K562 (cell line): ENCODE measurements around the gene ANKRD45. TPM values are rescaled to one million over a fixed set of nuclear protein-coding genes. Genes with fewer than 3 reads are reported as not detected.

Experiments
- BCL6 ChIP-seq: fragments of 250-450 bp; sonication (Bioruptor Pico); IDR thresholded peaks from 2 replicates; pipeline ENCODE4 v1.4.0; 2020
- MAFG ChIP-seq: fragments of 450-650 bp; conservative IDR thresholded peaks from 2 replicates; pipeline ENCODE4 v1.6.1; 2016; ENCODE audit warnings: missing genetic modification characterization, missing compliant biosample characterization
- MED1 ChIP-seq: sonication (generic); formaldehyde crosslinking; IDR thresholded peaks from 2 replicates; pipeline ENCODE4 v1.8.1; 2023; ENCODE audit warnings: missing genetic modification reagents, borderline replicate concordance
- NR2C1 ChIP-seq, 2 experiments: fragments of 450-650 bp; IDR thresholded peaks; 2 replicates each; pipeline ENCODE4 v1.6.1; 2017; ENCODE audit warnings: mild to moderate bottlenecking in 2 of 2, antibody characterized with exemption in 1 of 2, inconsistent platforms in 1 of 2, missing compliant biosample characterization in 1 of 2, missing genetic modification characterization in 1 of 2
- PHF20 ChIP-seq: fragments of 450-650 bp; IDR thresholded peaks from 2 replicates; pipeline ENCODE4 v1.6.1; 2018; ENCODE audit not compliant: partially characterized antibody
- PHTF2 ChIP-seq: fragments of 250-450 bp; sonication (Bioruptor Pico); IDR thresholded peaks from 2 replicates; pipeline ENCODE4 v1.5.0; 2021; ENCODE audit warnings: mild to moderate bottlenecking
- PTTG1 ChIP-seq: fragments of 450-650 bp; IDR thresholded peaks from 2 replicates; pipeline ENCODE4 v1.6.1; 2016; ENCODE audit warnings: low read depth, mild to moderate bottlenecking, missing genetic modification characterization, missing compliant biosample characterization
- PURB ChIP-seq: sonication (generic); formaldehyde crosslinking; IDR thresholded peaks from 2 replicates; pipeline ENCODE4 v1.9.0; 2021; ENCODE audit warnings: low read depth, mild to moderate bottlenecking, missing genetic modification reagents
- RUNX1 ChIP-seq: sonication (generic); IDR thresholded peaks from 2 replicates; pipeline ENCODE4 v1.6.1; 2016; ENCODE audit warnings: antibody characterized with exemption, low read depth
- SP1 ChIP-seq: sonication (generic); formaldehyde crosslinking; IDR thresholded peaks from 2 replicates; pipeline ENCODE4 v1.8.1; 2022; ENCODE audit warnings: mild to moderate bottlenecking, missing genetic modification reagents
- SP2 ChIP-seq: IDR thresholded peaks from 2 replicates; pipeline ENCODE4 v1.6.1; 2011; ENCODE audit warnings: mild to moderate bottlenecking, low read depth, low read length, moderate library complexity; ENCODE audit not compliant: poor library complexity, severe bottlenecking; ENCODE audit errors: extremely low read depth
- TCF15 ChIP-seq: fragments of 250-450 bp; sonication (Bioruptor Pico); IDR thresholded peaks from 2 replicates; pipeline ENCODE4 v1.8.0; 2022; ENCODE audit warnings: moderate library complexity, mild to moderate bottlenecking, inconsistent platforms
- TFAP4 ChIP-seq: sonication (generic); formaldehyde crosslinking; IDR thresholded peaks from 2 replicates; pipeline ENCODE4 v1.8.0; 2022; ENCODE audit warnings: missing genetic modification reagents, mild to moderate bottlenecking, moderate library complexity, borderline replicate concordance
- XRCC4 ChIP-seq: IDR thresholded peaks from one replicate; pipeline ENCODE4 v1.6.1; 2011; ENCODE audit not compliant: insufficient read depth, insufficient read length; ENCODE audit errors: extremely low read depth
- ZBTB1 ChIP-seq: sonication (generic); formaldehyde crosslinking; IDR thresholded peaks from 2 replicates; pipeline ENCODE4 v1.8.1; 2023; ENCODE audit warnings: missing genetic modification reagents, low read depth, mild to moderate bottlenecking, borderline replicate concordance
- ZBTB26 ChIP-seq: fragments of 450-650 bp; formaldehyde crosslinking; IDR thresholded peaks from 2 replicates; pipeline ENCODE4 v1.4.0; 2022; ENCODE audit warnings: missing genetic modification characterization
- ZC3H4 ChIP-seq: sonication (generic); formaldehyde crosslinking; IDR thresholded peaks from 2 replicates; pipeline ENCODE4 v1.9.0; 2021; ENCODE audit warnings: missing genetic modification reagents, borderline replicate concordance
- ZNF133 ChIP-seq: fragments of 250-450 bp; sonication (Bioruptor Pico); IDR thresholded peaks from 2 replicates; pipeline ENCODE4 v1.4.0; 2020; ENCODE audit warnings: mild to moderate bottlenecking
- ZNF253 ChIP-seq: fragments of 250-450 bp; sonication (Bioruptor Pico); conservative IDR thresholded peaks from 2 replicates; pipeline ENCODE4 v1.6.1; 2021; ENCODE audit warnings: mild to moderate bottlenecking
- ZNF311 ChIP-seq: fragments of 250-450 bp; sonication (Bioruptor Pico); IDR thresholded peaks from 2 replicates; pipeline ENCODE4 v1.4.0; 2020; ENCODE audit warnings: mild to moderate bottlenecking, moderate library complexity
- ZNF584 ChIP-seq: fragments of 200-800 bp; sonication (Bioruptor generic); IDR thresholded peaks from 2 replicates; pipeline ENCODE4 v1.6.1; 2016; ENCODE audit warnings: low read depth, mild to moderate bottlenecking, missing genetic modification characterization, missing compliant biosample characterization
- ZNF586 ChIP-seq: fragments of 450-650 bp; formaldehyde crosslinking; conservative IDR thresholded peaks from 2 replicates; pipeline ENCODE4 v1.4.0; 2020; ENCODE audit warnings: mild to moderate bottlenecking, moderate library complexity
- ZNF740 ChIP-seq, 3 experiments: fragments of 200-800 bp in 1 of 3; sonication (Bioruptor generic) in 1 of 3; sonication (generic) in 1 of 3; formaldehyde crosslinking in 1 of 3; IDR thresholded peaks; 2 replicates each; pipeline versions ENCODE4 v1.6.1 to v1.8.0; 2016 to 2022; ENCODE audit warnings: mild to moderate bottlenecking in 2 of 3, missing compliant biosample characterization in 2 of 3, missing genetic modification characterization in 2 of 3, missing genetic modification reagents in 1 of 3
- ZNF77 ChIP-seq: fragments of 250-450 bp; sonication (Bioruptor Pico); IDR thresholded peaks from 2 replicates; pipeline ENCODE4 v1.5.0; 2020
- polyA plus RNA-seq, 8 experiments: library from polyadenylated mRNA; depleted of rRNA in 4 of 8; stranded (reverse) in 5 of 8; unstranded in 3 of 8; fragments of >200 nt; fragmentation: Nextera tagmentation in 2 of 8; fragmentation: Illumina TruSeq in 1 of 8; extraction: Ambion mirVana in 2 of 8; extraction: Trizol in 1 of 8; gene quantifications; 2 replicates each; pipeline versions ENCODE4 v1.2.1 to v1.2.3, GENCODE V29; 2011 to 2014; ENCODE audit warnings: inconsistent platforms in 1 of 8, missing spikeins in 1 of 8
- total RNA-seq, 7 experiments: library from RNA; depleted of rRNA in 6 of 7; stranded (reverse); fragments of >200 nt in 6 of 7; fragmentation: Illumina TruSeq in 2 of 7; extraction: Trizol in 2 of 7; gene quantifications; 2 replicates each; pipeline versions ENCODE4 v1.2.1 to v1.2.3, GENCODE V29; 2011 to 2021; ENCODE audit warnings: low replicate concordance in 1 of 7

ANKRD45 gene
- total and polyA plus RNA-seq, 9 of the 15 experiments (the other 6 are each of a cell fraction or from before 2014, with no cell fraction given), result 0.10 to 0.30 (median 0.11) TPM; not detected in 2

- TF ChIP-seq ZNF133 (CRISPR knock-in tag) (no peak), TFAP4 (CRISPR knock-in tag) (peak; percentile 81), SP1 (CRISPR knock-in tag) (peak; percentile 91), SP2 (no peak), ZC3H4 (CRISPR knock-in tag) (no peak), PHF20 (peak; percentile 99), ZNF253 (CRISPR knock-in tag) (no peak), ZBTB1 (CRISPR knock-in tag) (no peak), ZNF311 (CRISPR knock-in tag) (0 out of 2 replicates have a peak, but pooled peaks have one; percentile 47), ZNF77 (CRISPR knock-in tag) (no peak), RUNX1 (no peak), PURB (CRISPR knock-in tag) (no peak), XRCC4 (no peak), PTTG1 (tag) (no peak), NR2C1 (IDR thresholded peaks at IDR 0.05) (peak; percentile 95), NR2C1 (tag; IDR thresholded peaks at IDR 0.05) (peak; percentile 97), TCF15 (CRISPR knock-in tag) (peak; percentile 48; the same call in 1 of the 2 replicates), ZBTB26 (CRISPR knock-in tag) (peak; percentile 87), ZNF584 (CRISPR knock-in tag) (0 out of 2 replicates have a peak, but pooled peaks have one; percentile 12), BCL6 (CRISPR knock-in tag) (peak; percentile 38; the same call in 1 of the 2 replicates), PHTF2 (no peak), MAFG (tag) (no peak), MED1 (no peak), ZNF586 (CRISPR knock-in tag) (peak; percentile 71; the same call in 1 of the 2 replicates), ZNF740 (CRISPR knock-in tag; IDR thresholded peaks at IDR 0.05) (no peak), ZNF740 (tag; IDR thresholded peaks at IDR 0.05) (no peak; a peak in 1 of 4 replicates)
Measured at GRCh38 chr1:173714759-173715537, 45.3 kb upstream of the ANKRD45 start, which contains the start of gene KLHL20 (continued).
